GM23338 (cell line): Measurements from ENCODE around the gene NBDY.

ENCODE experiments used
- EZH2 ChIP-seq: fragments of 200-600 bp; sonication (generic); IDR thresholded peaks from one replicate; pipeline ENCODE4 v1.8.0; 2017; ENCODE audit warnings: antibody characterized with exemption, mild to moderate bottlenecking, low read depth; ENCODE audit not compliant: unreplicated experiment
- POLR2AphosphoS5 ChIP-seq: IDR thresholded peaks from 2 replicates; pipeline ENCODE4 v1.6.1; 2016; ENCODE audit warnings: antibody characterized with exemption, low read depth
- TF ChIP-seq, protein P1 (sequence below), 2 experiments: fragments of 200-600 bp in 1 of 2; sonication (generic) in 1 of 2; conservative IDR thresholded peaks; 2 replicates each; pipeline versions ENCODE4 v1.5.1 to v1.6.1; 2016 to 2017; ENCODE audit warnings: antibody characterized with exemption in 2 of 2, low read depth in 2 of 2, mild to moderate bottlenecking in 2 of 2, moderate library complexity in 1 of 2

DNA sequence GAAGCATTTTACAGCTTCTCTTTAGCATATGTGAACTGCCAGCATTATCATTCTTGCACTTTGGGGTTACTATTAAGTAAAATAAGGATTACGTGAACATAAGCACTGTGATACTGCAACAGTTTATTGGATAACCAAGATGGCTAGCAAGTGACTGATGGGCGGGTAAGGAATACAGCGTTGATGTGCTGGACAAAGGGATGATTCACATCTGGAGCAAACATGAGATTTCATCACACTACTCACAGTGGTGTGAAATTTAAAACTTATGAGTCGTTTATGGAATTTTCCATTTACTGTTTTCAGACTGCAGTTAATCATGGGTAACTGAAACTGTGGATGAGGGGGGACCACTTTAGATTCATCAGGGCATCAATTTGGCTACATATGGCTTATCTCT lies 16.0 kb downstream of the NBDY start:
- TF ChIP-seq, protein P1, sequence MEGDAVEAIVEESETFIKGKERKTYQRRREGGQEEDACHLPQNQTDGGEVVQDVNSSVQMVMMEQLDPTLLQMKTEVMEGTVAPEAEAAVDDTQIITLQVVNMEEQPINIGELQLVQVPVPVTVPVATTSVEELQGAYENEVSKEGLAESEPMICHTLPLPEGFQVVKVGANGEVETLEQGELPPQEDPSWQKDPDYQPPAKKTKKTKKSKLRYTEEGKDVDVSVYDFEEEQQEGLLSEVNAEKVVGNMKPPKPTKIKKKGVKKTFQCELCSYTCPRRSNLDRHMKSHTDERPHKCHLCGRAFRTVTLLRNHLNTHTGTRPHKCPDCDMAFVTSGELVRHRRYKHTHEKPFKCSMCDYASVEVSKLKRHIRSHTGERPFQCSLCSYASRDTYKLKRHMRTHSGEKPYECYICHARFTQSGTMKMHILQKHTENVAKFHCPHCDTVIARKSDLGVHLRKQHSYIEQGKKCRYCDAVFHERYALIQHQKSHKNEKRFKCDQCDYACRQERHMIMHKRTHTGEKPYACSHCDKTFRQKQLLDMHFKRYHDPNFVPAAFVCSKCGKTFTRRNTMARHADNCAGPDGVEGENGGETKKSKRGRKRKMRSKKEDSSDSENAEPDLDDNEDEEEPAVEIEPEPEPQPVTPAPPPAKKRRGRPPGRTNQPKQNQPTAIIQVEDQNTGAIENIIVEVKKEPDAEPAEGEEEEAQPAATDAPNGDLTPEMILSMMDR (conservative IDR thresholded peaks at IDR 0.05; ENCODE audit: low read depth in 2 of 2): no peak
- TF ChIP-seq POLR2AphosphoS5 (no peak), EZH2 (no peak)
